ENCODE measurements around the gene C21orf58.
A peak's percentile ranks its signal among the peaks of the same experiment; 100 is the strongest.

Gene C21orf58

GRCh38 chr21:46291561-46291960 is 32.1 kb downstream of the C21orf58 start:
- DNase-seq, result no peak

GRCh38 chr21:46289655-46290179 is 34.0 kb downstream of the C21orf58 start:
- DNase-seq, result no peak

- no peak for DNase-seq
Measured at GRCh38 chr21:46287541-46287940, 36.1 kb downstream of the C21orf58 start.

- DNase-seq, result no peak
Measured at GRCh38 chr21:46286648-46287002, 37.0 kb downstream of the C21orf58 start.

- DNase-seq, result peak; percentile 4 to 66
Measured at GRCh38 chr21:46285761-46286647, 37.7 kb downstream of the C21orf58 start, which contains the start of gene YBEY. YBEY (plus strand) TSS chr21:46286342; CDS start chr21:46286914, 572 bp downstream.

- no peak for DNase-seq
Measured at GRCh38 chr21:46285206-46285661, 38.4 kb downstream of the C21orf58 start, which contains the start of gene MCM3AP. MCM3AP (minus strand) TSS chr21:46285611; CDS start chr21:46285286, 325 bp downstream.

GRCh38 chr21:46284733-46285132 is 38.9 kb downstream of the C21orf58 start:
- DNase-seq, result no peak

GRCh38 chr21:46284077-46284644 is 39.5 kb downstream of the C21orf58 start:
- DNase-seq, result no peak

- DNase-seq, result no peak
Measured at GRCh38 chr21:46274797-46275390, 48.8 kb downstream of the C21orf58 start.

GRCh38 chr21:46273341-46273740 is 50.3 kb downstream of the C21orf58 start:
- DNase-seq, result no peak

GRCh38 chr21:46269466-46269865 is 54.2 kb downstream of the C21orf58 start:
- no peak for DNase-seq

- no peak for DNase-seq
Measured at GRCh38 chr21:46268371-46268770, 55.3 kb downstream of the C21orf58 start.

- DNase-seq, result no peak
Measured at GRCh38 chr21:46266946-46267345, 56.7 kb downstream of the C21orf58 start.

- DNase-seq, result no peak
Measured at GRCh38 chr21:46265736-46266525, 57.7 kb downstream of the C21orf58 start.

- DNase-seq, result no peak
Measured at GRCh38 chr21:46264690-46265144, 59.0 kb downstream of the C21orf58 start.

- DNase-seq, result no peak
Measured at GRCh38 chr21:46264046-46264689, 59.5 kb downstream of the C21orf58 start.

GRCh38 chr21:46256501-46256994 is 67.1 kb downstream of the C21orf58 start:
- no peak for DNase-seq

- DNase-seq, result no peak
Measured at GRCh38 chr21:46255758-46256337, 67.8 kb downstream of the C21orf58 start.

GRCh38 chr21:46255166-46255565 is 68.5 kb downstream of the C21orf58 start:
- DNase-seq, result no peak

GRCh38 chr21:46254208-46254975 is 69.3 kb downstream of the C21orf58 start:
- DNase-seq, result no peak

All from cerebellar nuclear complex (tissue), 1 donor.